Trophoblast cell (in vitro differentiated cells and primary cell): ENCODE measurements around the gene TAS2R14.
A peak's percentile ranks its signal among the peaks of the same experiment; 100 is the strongest.

Source experiments
- DNase-seq, 2 donors: peaks; one replicate each; pipeline ENCODE4 v3.0.0-alpha.2; 2016
- H2AFZ ChIP-seq: 2 replicates; pipeline ENCODE4 v1.6.1; 2013; ENCODE audit warnings: low read length, moderate library complexity, mild to moderate bottlenecking; ENCODE audit not compliant: insufficient read depth, poor library complexity
- H2AK5ac ChIP-seq: 2 replicates; pipeline ENCODE4 v1.6.1; 2013; ENCODE audit warnings: mild to moderate bottlenecking, low read length
- H2BK120ac ChIP-seq: 2 replicates; pipeline ENCODE4 v1.6.1; 2013; ENCODE audit warnings: low read length, mild to moderate bottlenecking, moderate library complexity; ENCODE audit not compliant: insufficient read depth, poor library complexity
- H2BK12ac ChIP-seq: 2 replicates; pipeline ENCODE4 v1.6.1; 2013; ENCODE audit warnings: mild to moderate bottlenecking, low read length, moderate library complexity
- H2BK5ac ChIP-seq: 2 replicates; pipeline ENCODE4 v1.6.1; 2013; ENCODE audit warnings: low read length, low read depth, moderate library complexity, mild to moderate bottlenecking; ENCODE audit not compliant: poor library complexity
- H3K14ac ChIP-seq: 2 replicates; pipeline ENCODE4 v1.6.1; 2013; ENCODE audit warnings: mild to moderate bottlenecking, low read length
- H3K18ac ChIP-seq: 2 replicates; pipeline ENCODE4 v1.6.1; 2013; ENCODE audit warnings: mild to moderate bottlenecking, low read length
- H3K23ac ChIP-seq: 2 replicates; pipeline ENCODE4 v1.6.1; 2013; ENCODE audit warnings: low read length
- H3K27ac ChIP-seq: 2 replicates; pipeline ENCODE4 v1.5.1; 2013; ENCODE audit warnings: low read depth, mild to moderate bottlenecking, inconsistent platforms, low read length, moderate library complexity
- H3K27me3 ChIP-seq: 2 replicates; pipeline ENCODE4 v1.6.1; 2013; ENCODE audit warnings: inconsistent platforms, mild to moderate bottlenecking, low read length, moderate library complexity; ENCODE audit not compliant: insufficient read depth
- H3K36me3 ChIP-seq, 2 experiments: 1 replicate in 1 of 2; 2 replicates in 1 of 2; pipeline ENCODE4 v1.6.1; 2013; ENCODE audit warnings: low read length in 2 of 2, mild to moderate bottlenecking in 2 of 2, moderate library complexity in 1 of 2; ENCODE audit not compliant: insufficient read depth in 2 of 2, control insufficient read depth in 1 of 2
- H3K4ac ChIP-seq: 2 replicates; pipeline ENCODE4 v1.6.1; 2013; ENCODE audit warnings: low read depth, mild to moderate bottlenecking, low read length, moderate library complexity
- H3K4me1 ChIP-seq, 2 experiments: 1 replicate in 1 of 2; 2 replicates in 1 of 2; pipeline ENCODE4 v1.6.1; 2013; ENCODE audit warnings: low read length in 2 of 2, mild to moderate bottlenecking in 2 of 2, moderate library complexity in 1 of 2; ENCODE audit not compliant: insufficient read depth in 2 of 2, control insufficient read depth in 1 of 2
- H3K4me2 ChIP-seq: 2 replicates; pipeline ENCODE4 v1.6.1; 2013; ENCODE audit warnings: inconsistent platforms, mild to moderate bottlenecking, low read length, moderate library complexity
- H3K4me3 ChIP-seq: 2 replicates; pipeline ENCODE4 v1.5.1; 2013; ENCODE audit warnings: mild to moderate bottlenecking, low read depth, low read length, inconsistent platforms
- H3K79me1 ChIP-seq: one replicate; pipeline ENCODE4 v1.6.1; 2013; ENCODE audit warnings: low read length
- H3K79me2 ChIP-seq: 2 replicates; pipeline ENCODE4 v1.6.1; 2013; ENCODE audit warnings: low read length, mild to moderate bottlenecking; ENCODE audit not compliant: control insufficient read depth, insufficient read depth, poor library complexity
- H3K9ac ChIP-seq: 2 replicates; pipeline ENCODE4 v1.6.1; 2013; ENCODE audit warnings: mild to moderate bottlenecking, low read length
- H3K9me3 ChIP-seq: 2 replicates; pipeline ENCODE4 v1.6.1; 2013; ENCODE audit warnings: low read depth, mild to moderate bottlenecking, control low read depth, inconsistent platforms, low read length; ENCODE audit not compliant: insufficient read depth
- H4K12ac ChIP-seq: 2 replicates; pipeline ENCODE4 v1.6.1; 2013; ENCODE audit warnings: low read depth, mild to moderate bottlenecking, low read length, moderate library complexity
- H4K8ac ChIP-seq: 2 replicates; pipeline ENCODE4 v1.6.1; 2013; ENCODE audit warnings: low read depth, mild to moderate bottlenecking, low read length, moderate library complexity
- H4K91ac ChIP-seq: one replicate; pipeline ENCODE4 v1.6.1; 2013; ENCODE audit warnings: low read depth, mild to moderate bottlenecking, low read length, moderate library complexity
- WGBS: extraction: QIAGEN DNeasy Blood & Tissue Kit; methylation state at CpG from one replicate; pipeline ENCODE4 v1.1.7; 2013; ENCODE audit warnings: missing lambda C conversion rate; ENCODE audit not compliant: insufficient read length, insufficient coverage; ENCODE audit errors: extremely low coverage; 5-methylcytosine and 5-hydroxymethylcytosine counted together

TAS2R14 gene

DNA sequence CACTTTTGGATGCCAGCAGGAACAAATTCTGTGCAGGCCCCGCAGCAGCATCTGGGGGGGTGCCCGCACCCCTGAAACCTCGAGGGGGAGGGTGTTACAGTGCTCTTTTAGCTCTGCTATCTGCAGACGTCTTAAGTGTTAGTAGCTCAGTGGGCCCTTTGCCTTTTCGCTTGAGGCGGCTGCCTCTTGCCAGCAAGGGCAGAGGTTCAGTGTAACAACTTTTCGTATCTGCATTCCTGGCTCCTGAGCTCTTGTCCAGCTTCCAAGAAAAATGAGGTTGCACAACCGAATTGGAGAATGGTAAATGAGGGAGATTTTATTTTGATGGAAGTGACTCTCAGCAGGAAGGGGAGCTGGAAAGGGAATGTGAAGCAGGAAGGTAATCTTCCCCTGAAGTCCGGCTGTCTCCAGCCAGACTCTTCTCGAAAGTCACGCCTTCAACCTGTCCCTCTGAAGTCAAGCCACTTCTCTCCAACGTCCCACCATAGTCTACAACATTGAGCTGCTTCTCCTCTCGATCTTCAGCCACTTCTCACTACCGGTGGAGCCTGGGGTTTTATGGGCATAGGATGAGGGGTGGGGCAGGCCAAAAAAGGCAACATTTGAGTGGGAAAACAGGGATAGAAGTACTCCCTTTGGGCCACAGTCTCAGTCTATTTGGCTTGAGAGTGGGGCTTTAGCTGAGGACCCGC is 29.8 kb upstream of the TAS2R14 start:
- Histone ChIP-seq H3K27me3 (no peaks in the 10 kb centered on the region), H3K79me2 (no peaks in the 10 kb centered on the region), H2BK12ac (no peak overlapping the region), H3K4me3 (no peak overlapping the region), H3K36me3 (no peaks in the 10 kb centered on the region), H3K9me3 (no peaks in the 10 kb centered on the region), H2AFZ (no peak overlapping the region), H4K12ac (no peak overlapping the region), H2BK5ac (no peak overlapping the region), H3K14ac (no peak overlapping the region), H4K91ac (no peak overlapping the region), H3K18ac (no peak overlapping the region), H3K79me1 (no peaks in the 10 kb centered on the region), H4K8ac (no peak overlapping the region), H3K23ac (no peak overlapping the region), H2BK120ac (no peak overlapping the region), H2AK5ac (no peak overlapping the region), H3K4me2 (no peak overlapping the region), H3K9ac (no peak overlapping the region), H3K4ac (no peak overlapping the region), H3K4me1 (no peaks in the 10 kb centered on the region), H3K27ac (no peak overlapping the region)
- DNase-seq = peak in 1 of 2 donors; percentile 13
- WGBS = no CpG with 5 or more reads among the region's 15 CpGs

- H4K8ac ChIP-seq = no peak overlapping the region
- no peak overlapping the region for H3K4me3 ChIP-seq
- no peak overlapping the region for H4K12ac ChIP-seq
- no peaks in the 10 kb centered on the region for H3K79me2 ChIP-seq
- no peaks in the 10 kb centered on the region for H3K9me3 ChIP-seq
- H3K4me2 ChIP-seq = no peak overlapping the region
- no peaks in the 10 kb centered on the region for H3K27me3 ChIP-seq
- H2BK12ac ChIP-seq = no peak overlapping the region
- H3K79me1 ChIP-seq = no peaks in the 10 kb centered on the region
- H3K36me3 ChIP-seq = no peaks in the 10 kb centered on the region
- no peak overlapping the region for H2BK120ac ChIP-seq
- no peak overlapping the region for H2BK5ac ChIP-seq
- no peak overlapping the region for H3K14ac ChIP-seq
- H4K91ac ChIP-seq = no peak overlapping the region
- no CpG with 5 or more reads among the region's 2 CpGs for WGBS
- no peak overlapping the region for H2AK5ac ChIP-seq
- H3K23ac ChIP-seq = no peak overlapping the region
- no peak overlapping the region for H3K9ac ChIP-seq
- H3K4me1 ChIP-seq = no peaks in the 10 kb centered on the region
- no peak for DNase-seq
- no peak overlapping the region for H3K18ac ChIP-seq
- no peak overlapping the region for H3K4ac ChIP-seq
- H2AFZ ChIP-seq = no peak overlapping the region
- no peak overlapping the region for H3K27ac ChIP-seq
Observed at GRCh38 chr12:10967409-10967808, 28.3 kb upstream of the TAS2R14 start.

- DNase-seq = no peak
- H2BK5ac ChIP-seq = no peak overlapping the region
- H3K27ac ChIP-seq = no peak overlapping the region
- H3K23ac ChIP-seq = no peak overlapping the region
- no peak overlapping the region for H3K4ac ChIP-seq
- no peaks in the 10 kb centered on the region for H3K4me1 ChIP-seq
- H2AK5ac ChIP-seq = no peak overlapping the region
- no peak overlapping the region for H2AFZ ChIP-seq
- no peak overlapping the region for H3K18ac ChIP-seq
- H2BK120ac ChIP-seq = no peak overlapping the region
- H4K91ac ChIP-seq = no peak overlapping the region
- H3K36me3 ChIP-seq = no peaks in the 10 kb centered on the region
- H3K79me2 ChIP-seq = no peaks in the 10 kb centered on the region
- H3K4me2 ChIP-seq = no peak overlapping the region
- no peak overlapping the region for H4K8ac ChIP-seq
- no peak overlapping the region for H4K12ac ChIP-seq
- no peak overlapping the region for H2BK12ac ChIP-seq
- H3K9ac ChIP-seq = no peak overlapping the region
- H3K27me3 ChIP-seq = no peaks in the 10 kb centered on the region
- H3K14ac ChIP-seq = no peak overlapping the region
- no peak overlapping the region for H3K4me3 ChIP-seq
- H3K79me1 ChIP-seq = no peaks in the 10 kb centered on the region
- no peaks in the 10 kb centered on the region for H3K9me3 ChIP-seq
Observed at GRCh38 chr12:10966314-10966713, 27.3 kb upstream of the TAS2R14 start.

- no peak for DNase-seq
- H2BK5ac ChIP-seq = no peak overlapping the region
- H3K18ac ChIP-seq = no peak overlapping the region
- no peaks in the 10 kb centered on the region for H3K79me1 ChIP-seq
- no peaks in the 10 kb centered on the region for H3K27me3 ChIP-seq
- H3K14ac ChIP-seq = no peak overlapping the region
- H3K4me1 ChIP-seq = no peaks in the 10 kb centered on the region
- H4K91ac ChIP-seq = no peak overlapping the region
- no peak overlapping the region for H3K4me2 ChIP-seq
- H3K36me3 ChIP-seq = no peaks in the 10 kb centered on the region
- no peak overlapping the region for H2BK12ac ChIP-seq
- H2AK5ac ChIP-seq = no peak overlapping the region
- no peaks in the 10 kb centered on the region for H3K79me2 ChIP-seq
- H4K12ac ChIP-seq = no peak overlapping the region
- H3K27ac ChIP-seq = no peak overlapping the region
- no peak overlapping the region for H4K8ac ChIP-seq
- no peak overlapping the region for H3K23ac ChIP-seq
- no peak overlapping the region for H2AFZ ChIP-seq
- H3K4me3 ChIP-seq = no peak overlapping the region
- no peak overlapping the region for H3K4ac ChIP-seq
- H2BK120ac ChIP-seq = no peak overlapping the region
- H3K9ac ChIP-seq = no peak overlapping the region
- H3K9me3 ChIP-seq = no peaks in the 10 kb centered on the region
- WGBS = no CpG with 5 or more reads among the region's 1 CpG
Observed at GRCh38 chr12:10965476-10965875, 26.4 kb upstream of the TAS2R14 start.
